RWPE2 (cell line): Measurements from ENCODE around the gene CDH10.
A peak's percentile ranks its signal among the peaks of the same experiment; 100 is the strongest.

Experiments used
- ATAC-seq: fragments of 200-7000 bp; cut with Tn5 transposase; 3 replicates; pipeline ENCODE4 v1.9.1; 2021; ENCODE audit warnings: low read depth
- DNase-seq: peaks from one replicate; pipeline ENCODE4 v3.0.0-alpha.2; 2020; ENCODE audit warnings: low spot score
- H3K27ac ChIP-seq: fragments of 450-650 bp; 2 replicates; pipeline ENCODE4 v1.5.1; 2017; ENCODE audit warnings: mild to moderate bottlenecking; ENCODE audit not compliant: poor library complexity, severe bottlenecking
- H3K27me3 ChIP-seq: fragments of 250-450 bp; sonication (Bioruptor Pico); 2 replicates; pipeline ENCODE4 v1.5.1; 2021; ENCODE audit warnings: mild to moderate bottlenecking, moderate library complexity; ENCODE audit not compliant: insufficient read depth, poor library complexity, severe bottlenecking
- H3K36me3 ChIP-seq: fragments of 250-450 bp; sonication (Bioruptor Pico); 2 replicates; pipeline ENCODE4 v1.5.1; 2020; ENCODE audit warnings: low read depth, mild to moderate bottlenecking, moderate library complexity
- H3K4me1 ChIP-seq: fragments of 250-450 bp; sonication (Bioruptor Pico); 2 replicates; pipeline ENCODE4 v1.5.1; 2021; ENCODE audit warnings: mild to moderate bottlenecking, moderate library complexity; ENCODE audit not compliant: insufficient read depth, poor library complexity, severe bottlenecking
- H3K4me3 ChIP-seq: fragments of 250-450 bp; sonication (Bioruptor Pico); 2 replicates; pipeline ENCODE4 v1.5.1; 2021; ENCODE audit warnings: mild to moderate bottlenecking, moderate library complexity; ENCODE audit not compliant: severe bottlenecking
- H3K9me3 ChIP-seq: fragments of 250-450 bp; sonication (Bioruptor Pico); 2 replicates; pipeline ENCODE4 v1.5.1; 2021; ENCODE audit warnings: mild to moderate bottlenecking, moderate library complexity; ENCODE audit not compliant: severe bottlenecking
- TF ChIP-seq, protein P1 (sequence below): fragments of 450-650 bp; IDR thresholded peaks from one replicate; pipeline ENCODE4 v1.5.1; 2017; ENCODE audit warnings: mild to moderate bottlenecking, moderate library complexity; ENCODE audit not compliant: poor library complexity, severe bottlenecking

The CDH10 gene

DNA sequence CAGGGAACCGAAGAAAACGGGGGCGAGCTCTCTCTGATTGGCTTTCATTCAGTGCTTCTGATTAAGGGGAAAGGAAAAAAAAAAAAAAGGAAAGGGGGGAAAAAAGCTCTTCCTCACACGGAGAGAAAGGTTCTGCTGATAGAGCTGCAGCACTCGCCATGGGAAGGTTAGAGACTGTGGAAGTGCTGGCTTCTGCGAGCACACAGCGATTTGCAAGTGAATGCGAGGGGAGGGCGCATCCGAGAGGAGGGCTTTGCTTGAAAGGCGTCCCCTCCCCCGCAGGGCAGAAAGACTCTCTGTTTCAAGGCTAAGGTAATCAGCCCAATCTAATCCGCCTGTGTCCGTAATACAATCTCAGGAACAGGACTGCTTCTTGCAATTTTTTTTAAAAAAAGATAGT, at the start of gene CDH10:
Gene CDH10 (minus strand): TSS at position 218 of the 400 bp plus-strand sequence. CDS start 51,488 bp downstream, outside the sequence.
- peak; percentile 56 for ATAC-seq

GRCh38 chr5:24693609-24694008, 48.8 kb upstream of the CDH10 start:
- H3K27ac ChIP-seq, result no peak overlapping the region
- ATAC-seq (no peak), DNase-seq (no peak)
- no peaks in the 10 kb centered on the region for H3K36me3 ChIP-seq
- no peaks in the 10 kb centered on the region for H3K27me3 ChIP-seq
- no peaks in the 10 kb centered on the region for H3K4me1 ChIP-seq
- no peak overlapping the region for H3K4me3 ChIP-seq
- TF ChIP-seq, protein P1, sequence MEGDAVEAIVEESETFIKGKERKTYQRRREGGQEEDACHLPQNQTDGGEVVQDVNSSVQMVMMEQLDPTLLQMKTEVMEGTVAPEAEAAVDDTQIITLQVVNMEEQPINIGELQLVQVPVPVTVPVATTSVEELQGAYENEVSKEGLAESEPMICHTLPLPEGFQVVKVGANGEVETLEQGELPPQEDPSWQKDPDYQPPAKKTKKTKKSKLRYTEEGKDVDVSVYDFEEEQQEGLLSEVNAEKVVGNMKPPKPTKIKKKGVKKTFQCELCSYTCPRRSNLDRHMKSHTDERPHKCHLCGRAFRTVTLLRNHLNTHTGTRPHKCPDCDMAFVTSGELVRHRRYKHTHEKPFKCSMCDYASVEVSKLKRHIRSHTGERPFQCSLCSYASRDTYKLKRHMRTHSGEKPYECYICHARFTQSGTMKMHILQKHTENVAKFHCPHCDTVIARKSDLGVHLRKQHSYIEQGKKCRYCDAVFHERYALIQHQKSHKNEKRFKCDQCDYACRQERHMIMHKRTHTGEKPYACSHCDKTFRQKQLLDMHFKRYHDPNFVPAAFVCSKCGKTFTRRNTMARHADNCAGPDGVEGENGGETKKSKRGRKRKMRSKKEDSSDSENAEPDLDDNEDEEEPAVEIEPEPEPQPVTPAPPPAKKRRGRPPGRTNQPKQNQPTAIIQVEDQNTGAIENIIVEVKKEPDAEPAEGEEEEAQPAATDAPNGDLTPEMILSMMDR, result no peak
- H3K9me3 ChIP-seq, result no peaks in the 10 kb centered on the region

More for the DNA sequence above, at the start of gene CDH10:
- no peaks in the 10 kb centered on the region for H3K9me3 ChIP-seq
- H3K27me3 ChIP-seq, result peaks cover 49% of the 10 kb centered on the region
- H3K36me3 ChIP-seq, result no peaks in the 10 kb centered on the region
- peaks cover 7% of the 10 kb centered on the region for H3K4me1 ChIP-seq
- peak within 1 kb of the TSS; percentile 14 for H3K4me3 ChIP-seq
- no peak for DNase-seq
- TF ChIP-seq, protein P1, result no peak
- no peak within 1 kb of the TSS for H3K27ac ChIP-seq

DNA sequence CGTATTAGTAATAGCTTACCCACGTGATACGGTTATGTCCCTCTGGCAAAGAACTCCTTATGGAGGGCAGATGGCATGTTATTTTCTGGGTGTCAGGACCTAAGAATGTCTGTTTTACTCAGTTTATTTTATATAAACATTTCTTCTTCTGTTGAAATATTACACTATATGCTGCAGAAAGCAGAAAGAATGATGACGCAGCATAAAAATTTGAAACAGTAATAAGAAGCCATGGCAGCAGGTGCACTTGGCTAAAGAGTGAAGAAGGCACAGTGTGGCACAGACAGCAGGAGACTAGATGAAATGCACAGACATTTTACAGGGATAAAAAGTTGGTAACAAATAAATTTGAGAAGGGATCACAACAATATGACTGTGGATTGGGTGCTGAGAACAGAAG, 46.3 kb upstream of the CDH10 start:
- Histone ChIP-seq H3K4me1 (no peaks in the 10 kb centered on the region), H3K36me3 (no peaks in the 10 kb centered on the region), H3K9me3 (peaks cover 3% of the 10 kb centered on the region), H3K27me3 (no peaks in the 10 kb centered on the region), H3K4me3 (no peak overlapping the region), H3K27ac (no peak overlapping the region)
- ATAC-seq (no peak), DNase-seq (no peak)
- TF ChIP-seq, protein P1, result no peak

DNA sequence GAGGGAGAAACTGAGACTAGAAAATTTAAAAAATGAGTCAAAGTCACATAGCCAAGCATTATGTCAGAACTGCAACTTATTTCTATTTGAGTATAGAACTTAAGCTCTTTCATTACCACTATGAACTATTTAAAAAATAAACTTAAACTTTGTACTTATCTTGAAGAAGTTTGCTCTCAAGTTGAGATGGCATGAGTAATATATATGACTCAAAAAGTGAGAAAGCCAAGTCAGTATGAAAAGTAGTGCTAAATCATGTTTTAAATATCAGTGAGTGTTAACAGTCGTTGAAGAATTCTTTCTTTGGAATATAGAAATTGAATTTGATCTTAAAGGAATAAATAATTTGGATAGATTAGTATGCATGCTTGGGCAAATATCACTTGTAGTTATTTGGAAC, 36.3 kb upstream of the CDH10 start:
- Histone ChIP-seq H3K4me1 (no peaks in the 10 kb centered on the region), H3K9me3 (no peaks in the 10 kb centered on the region), H3K4me3 (no peak overlapping the region), H3K36me3 (no peaks in the 10 kb centered on the region), H3K27me3 (no peaks in the 10 kb centered on the region), H3K27ac (no peak overlapping the region)
- TF ChIP-seq, protein P1, result no peak
- DNase-seq (no peak), ATAC-seq (no peak)

- H3K36me3 ChIP-seq, result no peaks in the 10 kb centered on the region
- ATAC-seq (no peak), DNase-seq (no peak)
Measured at GRCh38 chr5:24668050-24668449, 23.3 kb upstream of the CDH10 start.

More at GRCh38 chr5:24668050-24668449, 23.3 kb upstream of the CDH10 start:
- Histone ChIP-seq H3K27ac (no peak overlapping the region), H3K4me3 (no peak overlapping the region), H3K4me1 (no peaks in the 10 kb centered on the region), H3K27me3 (no peaks in the 10 kb centered on the region), H3K9me3 (peaks cover 2% of the 10 kb centered on the region)
- TF ChIP-seq, protein P1, result no peak
